CD4-positive, alpha-beta T cell (primary cell): ENCODE results near the gene ETF1. TPM values are rescaled to one million over a fixed set of nuclear protein-coding genes. Genes with fewer than 3 reads are reported as not detected.

Experiments
- ATAC-seq: fragments of 200-7000 bp; cut with Tn5 transposase; one replicate; pipeline ENCODE4 v1.10.0; 2022; ENCODE audit warnings: mild to moderate bottlenecking; ENCODE audit not compliant: poor library complexity
- CTCF ChIA-PET: fragments of 350-600 bp; sonication (Branson Sonifier 250); formaldehyde crosslinking; loops from one replicate; lab custom pipeline; 2021; ENCODE audit warnings: antibody characterized with exemption, inconsistent platforms; lab: Charles Lee
- POLR2A ChIA-PET: fragments of 350-600 bp; sonication (Branson Sonifier 250); formaldehyde crosslinking; loops from one replicate; lab custom pipeline; 2021; ENCODE audit warnings: antibody characterized with exemption, inconsistent platforms; lab: Charles Lee
- DNase-seq, 14 experiments: peaks; one replicate each; pipeline ENCODE4 v3.0.0-alpha.2; 2013 to 2020; ENCODE audit warnings: mixed read lengths in 2 of 14
- H3K27ac ChIP-seq, 2 donors: one replicate each; pipeline versions ENCODE4 v1.5.1 to v1.7.0; 2013; ENCODE audit warnings: low read length in 2 of 2, low read depth in 1 of 2, mild to moderate bottlenecking in 1 of 2
- H3K27me3 ChIP-seq, 2 experiments: 1 replicate in 1 of 2; 2 replicates in 1 of 2; pipeline versions ENCODE4 v1.6.1 to v1.7.0; 2013; ENCODE audit warnings: low read length in 2 of 2, control low read depth in 1 of 2, mild to moderate bottlenecking in 1 of 2, moderate library complexity in 1 of 2; ENCODE audit not compliant: insufficient read depth in 2 of 2, control insufficient read depth in 1 of 2
- H3K36me3 ChIP-seq: one replicate; pipeline ENCODE4 v1.6.1; 2013; ENCODE audit warnings: low read length, control low read depth; ENCODE audit not compliant: insufficient read depth
- H3K4me1 ChIP-seq: one replicate; pipeline ENCODE4 v1.6.1; 2013; ENCODE audit warnings: low read length, control low read depth; ENCODE audit not compliant: insufficient read depth
- H3K4me3 ChIP-seq: one replicate; pipeline ENCODE4 v1.5.1; 2013; ENCODE audit warnings: mild to moderate bottlenecking, low read length, moderate library complexity
- H3K9me3 ChIP-seq, 2 experiments: 1 replicate in 1 of 2; 2 replicates in 1 of 2; pipeline versions ENCODE4 v1.6.1 to v1.7.0; 2013; ENCODE audit warnings: low read length in 2 of 2, mild to moderate bottlenecking in 2 of 2, control low read depth in 1 of 2, moderate library complexity in 1 of 2; ENCODE audit not compliant: control insufficient read depth in 1 of 2, insufficient read depth in 1 of 2
- H3K27ac Mint-ChIP-seq: one replicate; pipeline ENCODE4 v1.8.0; 2020; ENCODE audit warnings: mixed read lengths
- H3K27me3 Mint-ChIP-seq: one replicate; pipeline ENCODE4 v1.8.0; 2021; ENCODE audit warnings: mixed read lengths
- H3K36me3 Mint-ChIP-seq: one replicate; pipeline ENCODE4 v1.8.0; 2021; ENCODE audit warnings: low read depth, mixed read lengths
- H3K4me1 Mint-ChIP-seq: one replicate; pipeline ENCODE4 v1.8.0; 2021; ENCODE audit warnings: low read depth, mixed read lengths
- H3K4me3 Mint-ChIP-seq: one replicate; pipeline ENCODE4 v1.8.0; 2020; ENCODE audit warnings: mild to moderate bottlenecking, mixed read lengths
- H3K9me3 Mint-ChIP-seq: one replicate; pipeline ENCODE4 v1.8.0; 2020; ENCODE audit warnings: mixed read lengths
- CTCF ChIP-seq: fragments of 200-600 bp; IDR thresholded peaks from one replicate; pipeline ENCODE4 v1.8.0; 2022; ENCODE audit warnings: antibody characterized with exemption, mild to moderate bottlenecking
- intact Hi-C, 2 experiments: fragments of 100-400 bp; cut with DNase I in 1 of 2; cut with micrococcal nuclease in 1 of 2; formaldehyde crosslinking; loops; one replicate each; pipeline versions ENCODE4 v1.15.1 to v1.9.0; 2023 to 2025; cut with DNase I, micrococcal nuclease
- total RNA-seq, 174 experiments: library from RNA in 2 of 174; stranded (reverse) in 2 of 174; gene quantifications; one replicate each; pipeline ENCODE4 v1.2.3 and lab custom pipeline; 2021 to 2026

The ETF1 gene
- total RNA-seq, 2 experiments from 2014 or later, result 178 to 187 TPM

DNA sequence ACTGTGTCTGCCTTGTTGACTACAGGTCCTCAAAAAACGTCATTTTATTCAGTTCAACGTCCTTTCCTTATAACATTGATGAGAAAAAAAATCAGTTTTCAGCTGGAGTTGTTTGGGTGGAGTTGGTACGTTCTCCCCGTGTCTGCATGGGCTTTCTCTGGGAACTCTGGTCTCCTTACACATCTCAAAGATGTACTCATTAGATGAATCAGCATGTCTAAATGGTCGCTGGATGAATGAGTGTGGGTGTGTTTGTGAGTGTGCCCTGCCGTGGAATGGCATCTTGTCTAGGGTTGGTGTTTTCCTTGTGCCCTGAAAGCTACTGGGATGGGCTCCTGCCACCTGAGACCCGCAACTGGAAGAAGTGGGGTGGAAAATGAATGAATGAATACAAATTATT, 47.7 kb downstream of the ETF1 start:
- no peak overlapping the region for H3K4me3 ChIP-seq
- peaks cover 0 to 5% of the 10 kb centered on the region in 2 experiments for H3K9me3 ChIP-seq
- H3K4me1 ChIP-seq, result peaks cover 24% of the 10 kb centered on the region
- peaks cover 0 to 11% of the 10 kb centered on the region in 2 experiments for H3K27me3 ChIP-seq
- Mint-ChIP-seq H3K27me3 (peaks cover 14% of the 10 kb centered on the region), H3K36me3 (no peaks in the 10 kb centered on the region), H3K4me1 (peaks cover 15% of the 10 kb centered on the region), H3K9me3 (no peaks in the 10 kb centered on the region), H3K27ac (no peak overlapping the region), H3K4me3 (peak overlapping the region; percentile 30)
- intact Hi-C loops, result loop anchor here in 1 of 2 experiments (10.0 kb wide), 1 partner anchor 49 kb away; the partner anchor contains the start of gene ETF1
- TF ChIP-seq CTCF, result no peak
- no peak overlapping the region for H3K27ac ChIP-seq
- CTCF ChIA-PET, result interaction anchor here (0.6 to 1.3 kb wide), 3 partner anchors 9 to 31 kb away, joined by 3 read pairs; partner anchors contain the start of gene EGR1
- ATAC-seq (no peak), DNase-seq (no peak)
- POLR2A ChIA-PET, result interaction anchor here (1.4 kb wide), 1 partner anchor 30 kb away, joined by 3 read pairs; the partner anchor contains the start of gene EGR1
- no peaks in the 10 kb centered on the region for H3K36me3 ChIP-seq

GRCh38 chr5:138492560-138493045, 50.4 kb downstream of the ETF1 start:
- H3K27me3 ChIP-seq, result peaks cover 0 to 17% of the 10 kb centered on the region in 2 experiments
- no peaks in the 10 kb centered on the region for H3K36me3 ChIP-seq
- Mint-ChIP-seq H3K36me3 (no peaks in the 10 kb centered on the region), H3K4me1 (peaks cover 15% of the 10 kb centered on the region), H3K9me3 (no peaks in the 10 kb centered on the region), H3K27me3 (peaks cover 18% of the 10 kb centered on the region), H3K4me3 (peak overlapping the region; percentile 90), H3K27ac (peak overlapping the region; percentile 3)
- H3K4me1 ChIP-seq, result peaks cover 24% of the 10 kb centered on the region
- H3K27ac ChIP-seq, result no peak overlapping the region
- peaks cover 0 to 5% of the 10 kb centered on the region in 2 experiments for H3K9me3 ChIP-seq
- DNase-seq, result no peak
- POLR2A ChIA-PET, result interaction anchor here (2.0 kb wide), 1 partner anchor 28 kb away, joined by 20 read pairs; the partner anchor contains the start of gene EGR1
- CTCF ChIA-PET, result interaction anchor here (1.3 to 2.5 kb wide), 3 partner anchors 11 to 43 kb away, joined by 4 to 16 read pairs (median 7); partner anchors contain the start of gene EGR1
- H3K4me3 ChIP-seq, result peak overlapping the region; percentile 60
- no peak for TF ChIP-seq CTCF
- intact Hi-C loops, result loop anchor here in 1 of 2 experiments (1.0 to 10.0 kb wide), 2 partner anchors 27 to 52 kb away; partner anchors contain the start of genes EGR1 and ETF1
- ATAC-seq, result no peak

GRCh38 chr5:138491669-138492559, 51.1 kb downstream of the ETF1 start:
- Mint-ChIP-seq H3K27me3 (peaks cover 18% of the 10 kb centered on the region), H3K36me3 (no peaks in the 10 kb centered on the region), H3K27ac (peak overlapping the region; percentile 3), H3K9me3 (no peaks in the 10 kb centered on the region), H3K4me3 (peak overlapping the region; percentile 90), H3K4me1 (peaks cover 15% of the 10 kb centered on the region)
- Histone ChIP-seq H3K4me1 (peaks cover 24% of the 10 kb centered on the region), H3K9me3 (peaks cover 0 to 5% of the 10 kb centered on the region in 2 experiments), H3K27ac (no peak overlapping the region), H3K36me3 (no peaks in the 10 kb centered on the region), H3K4me3 (peak overlapping the region; percentile 60), H3K27me3 (peaks cover 0 to 17% of the 10 kb centered on the region in 2 experiments)
- peak; percentile 99 for ATAC-seq
- intact Hi-C loops, result loop anchor here (1.0 to 10.0 kb wide), 4 partner anchors 26 to 53 kb away; partner anchors contain the start of genes EGR1 (in 1 of the 2) and ETF1 (in 1 of the 2)
- ChIA-PET POLR2A (interaction anchor here (2.0 to 2.3 kb wide), 2 partner anchors 27 kb away, joined by 6 to 20 read pairs; partner anchors contain the start of gene EGR1), CTCF (interaction anchor here (1.3 to 2.5 kb wide), 3 partner anchors 11 to 42 kb away, joined by 4 to 16 read pairs (median 7); partner anchors contain the start of gene EGR1)
- peak; percentile 73 to 94 (median 82) for DNase-seq
- TF ChIP-seq CTCF, result no peak
